AML-193 (cell line): Measurements from ENCODE around the gene CORO2B.
"Not testable (repeated sequence)": the region's sequence is repeated elsewhere in the genome, so short reads cannot be mapped to it uniquely, and the experiment has no call there.

ENCODE experiments used
- DNase-seq, 2 experiments: peaks; one replicate each; lab custom pipeline; 2025; lab: John Stamatoyannopoulos, UW

The CORO2B gene

GRCh38 chr15:68604840-68605478 is 26.2 kb downstream of the CORO2B start:
- not testable (repeated sequence) for DNase-seq

DNA sequence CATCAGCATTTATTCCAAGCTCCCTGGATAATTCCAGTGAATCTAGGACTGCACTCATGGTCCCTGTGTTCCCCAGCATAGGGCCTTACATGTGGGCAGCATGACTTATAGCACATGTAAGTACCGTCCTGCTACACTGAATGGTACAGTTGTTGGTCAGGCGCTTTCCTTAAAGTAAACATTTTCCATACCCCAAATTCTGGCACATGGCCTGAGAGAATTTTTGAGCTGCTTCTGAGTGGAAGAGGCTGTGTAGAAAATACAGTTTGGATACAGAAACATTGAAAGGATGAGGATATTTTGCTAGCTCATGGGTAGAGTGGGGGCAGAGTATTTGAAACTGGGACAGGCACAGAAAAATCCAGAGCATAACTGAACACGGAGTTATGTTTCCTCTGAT is 27.6 kb downstream of the CORO2B start:
- DNase-seq = no peak

DNA sequence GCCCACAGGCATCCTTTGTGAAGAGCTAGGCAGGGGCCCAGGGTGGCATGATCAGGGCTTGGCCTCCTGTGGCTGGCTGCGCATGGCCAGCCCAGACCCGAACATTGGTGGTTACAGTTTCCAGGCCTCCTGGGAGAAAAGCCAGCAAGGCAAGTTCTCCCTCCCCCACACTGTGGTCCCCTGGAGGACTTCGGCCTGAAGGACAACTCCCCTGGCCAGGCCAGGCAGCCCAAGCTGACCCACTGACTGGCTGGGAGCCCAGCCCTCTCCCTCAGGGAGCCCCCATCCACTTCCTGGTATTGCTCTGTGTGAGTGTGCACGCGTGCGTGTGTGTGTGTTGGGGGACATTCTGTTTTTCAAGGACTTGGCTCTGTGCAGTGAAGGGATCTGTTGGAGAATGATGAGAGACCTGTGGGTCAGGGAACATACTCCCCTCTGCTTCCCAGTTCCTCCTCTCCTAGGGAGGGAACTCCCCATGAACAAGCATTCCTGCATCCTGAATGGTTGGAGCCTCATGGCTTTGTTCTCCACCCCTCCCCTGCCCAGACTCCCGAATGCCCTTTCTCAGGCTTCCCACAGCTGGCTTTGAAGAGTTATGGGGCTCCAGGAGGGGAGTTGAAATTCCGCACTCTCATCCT is 29.5 kb downstream of the CORO2B start:
- no peak for DNase-seq

GRCh38 chr15:68608844-68609232 is 30.0 kb downstream of the CORO2B start:
- DNase-seq = no peak

DNA sequence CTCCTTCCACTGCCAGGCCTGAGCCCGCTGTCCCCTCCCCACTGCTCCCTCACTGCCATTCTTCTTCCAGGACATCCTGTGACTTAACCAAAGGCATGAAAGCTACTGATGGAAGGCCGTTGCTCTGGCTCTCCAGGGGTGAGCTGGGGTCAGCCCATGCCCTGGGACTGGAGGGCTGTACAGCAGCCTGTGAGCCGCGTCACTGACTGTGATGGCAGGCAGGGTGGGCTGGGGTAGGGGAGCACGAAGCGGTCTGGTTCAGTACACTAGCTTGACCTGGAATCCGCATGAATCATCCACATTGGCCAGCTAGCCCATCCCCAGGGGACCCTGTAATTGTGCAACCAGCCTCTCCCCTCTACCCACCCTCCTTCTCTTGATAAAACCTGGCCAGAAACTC is 30.8 kb downstream of the CORO2B start:
- no peak for DNase-seq

DNA sequence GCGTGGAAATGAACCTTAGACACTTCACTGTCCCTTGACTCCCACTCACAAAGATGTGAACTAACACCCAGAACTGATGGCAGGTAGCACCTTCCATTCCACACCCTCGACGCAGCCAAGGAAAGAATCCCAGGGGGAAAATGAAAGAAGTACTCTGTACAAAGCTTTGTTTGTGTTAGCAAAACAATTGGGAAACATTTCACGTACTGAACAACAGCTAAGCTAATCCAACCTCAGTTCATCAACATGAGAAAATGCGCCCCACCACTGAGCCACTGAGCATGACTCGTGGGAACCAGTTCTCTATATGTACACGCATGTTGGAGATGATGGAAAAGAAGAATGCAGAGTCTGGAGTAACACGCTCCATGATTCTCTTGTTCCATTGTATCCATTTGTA is 32.0 kb downstream of the CORO2B start:
- no peak for DNase-seq

DNA sequence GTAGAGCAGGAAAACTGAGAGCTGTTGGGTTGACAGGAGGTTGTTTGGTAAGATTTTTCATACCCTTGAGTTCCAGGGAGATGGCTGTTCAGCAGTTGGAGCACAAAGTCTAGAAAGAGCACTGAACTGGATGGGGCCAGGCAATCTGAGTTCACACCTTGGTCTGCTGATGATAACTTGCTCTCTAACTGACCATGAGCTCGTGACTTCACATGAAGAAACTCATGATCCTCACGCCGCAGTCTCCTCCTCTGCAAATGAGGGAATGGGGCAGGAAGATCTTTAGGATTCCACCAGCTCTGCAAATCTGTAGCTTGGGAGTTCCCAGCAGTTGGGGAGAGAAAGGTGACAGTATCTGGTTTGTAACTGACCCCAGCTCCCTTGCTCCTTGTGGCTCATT is 33.7 kb downstream of the CORO2B start:
- DNase-seq = no peak

DNA sequence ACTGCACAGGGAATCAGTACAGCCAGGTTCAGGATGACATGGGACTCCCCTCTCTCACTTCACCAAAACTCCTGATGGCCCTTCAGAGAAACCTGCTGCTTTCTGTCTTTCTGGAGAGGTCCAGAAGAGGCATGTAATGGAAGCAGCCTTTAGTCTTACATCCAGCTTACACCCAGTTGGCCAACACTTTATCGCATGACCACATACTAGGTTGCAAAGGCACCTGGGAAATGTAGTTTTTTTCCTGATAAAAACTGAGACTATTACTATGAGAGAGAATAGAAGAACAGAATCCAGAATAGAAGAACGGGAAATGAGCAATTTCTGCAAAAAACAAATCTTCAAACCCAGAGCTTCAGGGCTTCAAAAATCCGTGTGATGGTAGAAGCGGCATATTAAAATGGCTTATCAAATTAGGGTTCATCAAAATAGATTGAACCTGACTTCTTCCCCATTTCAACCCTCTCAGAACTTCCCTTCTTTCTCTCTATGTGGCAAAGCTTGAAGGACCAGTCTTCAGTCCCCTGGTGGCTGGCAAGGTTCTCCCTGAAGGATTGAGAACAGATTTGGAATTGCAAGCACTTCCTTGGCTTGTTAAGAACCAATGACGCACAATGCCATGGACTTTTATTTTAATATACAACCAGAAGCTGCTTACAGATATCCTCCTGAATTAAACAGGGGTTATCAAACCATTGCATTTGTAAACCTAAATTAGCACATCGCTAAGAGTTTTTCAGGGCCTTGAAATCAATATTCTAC is 34.4 kb downstream of the CORO2B start:
- DNase-seq = no peak

DNA sequence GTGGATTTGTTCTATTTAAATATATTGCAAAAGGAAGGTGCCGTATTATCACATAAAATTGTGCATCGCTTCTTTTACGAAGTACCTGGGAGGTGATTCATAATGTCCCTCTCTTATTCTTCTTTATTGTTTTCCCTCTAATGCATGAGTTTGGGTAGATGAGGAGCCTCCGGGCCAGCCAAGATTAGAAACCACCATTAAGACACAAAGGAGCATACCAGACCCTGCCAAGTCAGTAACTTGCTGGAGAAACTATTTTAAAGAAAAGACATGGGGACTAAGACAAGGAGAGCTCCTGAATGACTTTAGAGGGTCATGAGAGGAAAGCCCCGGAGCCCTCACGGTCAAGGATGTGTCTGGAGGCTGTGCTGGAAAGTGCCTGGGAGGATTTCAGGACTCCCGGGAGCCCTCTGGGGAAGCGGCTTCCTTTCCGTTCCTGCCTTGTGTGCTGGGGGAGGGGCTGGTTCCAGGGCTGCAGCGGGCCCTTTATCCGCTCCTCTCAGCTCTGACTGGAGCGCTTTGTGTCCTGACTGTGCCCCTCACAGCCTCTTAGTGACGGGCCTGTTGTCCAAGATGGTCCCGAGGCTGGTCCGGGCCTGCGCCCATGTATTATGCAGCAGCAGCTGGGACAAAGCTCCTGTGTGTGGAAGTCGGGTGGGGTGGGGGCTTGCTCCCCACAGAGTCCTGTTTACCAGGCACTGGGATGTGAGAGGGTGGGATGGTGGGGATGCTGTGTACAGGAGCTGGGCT is 35.7 kb downstream of the CORO2B start:
- no peak for DNase-seq

- no peak for DNase-seq
Observed at GRCh38 chr15:68615301-68615700, 36.5 kb downstream of the CORO2B start.

GRCh38 chr15:68615811-68616210 is 37.0 kb downstream of the CORO2B start:
- no peak for DNase-seq

- DNase-seq = no peak
Observed at GRCh38 chr15:68616397-68616796, 37.6 kb downstream of the CORO2B start.

DNA sequence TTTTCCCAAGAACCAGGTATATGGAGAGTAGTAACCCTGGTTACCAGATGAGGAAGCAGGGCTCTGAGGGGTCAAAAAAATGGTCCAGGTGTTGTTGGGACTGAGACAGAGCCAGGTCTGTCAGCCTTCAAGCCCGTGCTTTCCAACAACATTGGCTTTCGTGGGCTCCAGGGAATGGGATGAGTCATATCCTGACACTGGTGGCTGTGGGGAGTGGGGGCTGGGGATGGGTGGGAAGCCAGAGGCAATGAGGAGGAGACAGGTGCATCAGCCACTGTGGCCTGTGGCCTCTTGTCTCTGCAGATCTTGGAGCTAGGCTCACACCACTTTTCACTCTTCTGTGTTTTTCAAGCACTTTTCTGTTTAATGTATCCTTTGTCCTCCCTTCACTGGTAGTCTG is 38.2 kb downstream of the CORO2B start:
- DNase-seq = no peak

DNA sequence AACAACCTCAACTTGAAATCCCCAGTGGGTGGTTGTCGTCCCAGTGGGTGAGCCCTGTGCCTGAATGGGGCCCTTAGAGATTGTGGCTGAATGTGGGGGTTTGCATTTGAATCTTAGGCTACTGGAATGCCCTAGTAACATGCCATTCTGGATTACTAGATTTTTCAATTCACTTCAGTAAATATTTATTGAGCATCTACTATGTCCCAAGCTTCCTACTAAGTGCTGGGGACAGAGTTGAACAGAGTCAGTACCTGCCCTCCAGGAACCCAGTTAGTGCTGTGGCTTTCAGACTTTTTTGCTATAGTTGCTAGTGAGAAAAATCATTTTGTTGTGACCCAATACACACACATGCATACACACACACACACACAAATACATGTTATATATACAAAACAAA is 39.0 kb downstream of the CORO2B start:
- no peak for DNase-seq

DNA sequence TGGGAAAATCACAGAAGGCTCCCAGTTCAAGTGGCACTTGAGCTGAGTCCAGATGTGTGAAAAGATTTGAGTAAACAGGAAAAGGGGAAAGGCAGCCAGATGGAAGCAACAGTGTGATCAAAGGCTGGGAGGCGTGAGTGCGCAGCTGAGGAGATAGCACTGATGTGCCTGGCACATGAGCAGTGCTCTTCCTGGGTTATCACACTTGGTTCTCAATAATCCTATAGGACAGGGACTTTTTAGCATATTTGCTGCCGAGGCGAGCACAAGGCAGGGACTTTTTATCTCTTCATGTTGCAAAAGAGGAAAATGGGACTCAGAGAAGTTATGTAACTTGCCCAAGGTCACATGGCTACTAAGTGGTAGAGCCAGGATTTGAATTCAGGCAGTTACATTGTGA is 39.6 kb downstream of the CORO2B start:
- DNase-seq = no peak

GRCh38 chr15:68618908-68619698 is 40.3 kb downstream of the CORO2B start:
- DNase-seq = no peak

DNA sequence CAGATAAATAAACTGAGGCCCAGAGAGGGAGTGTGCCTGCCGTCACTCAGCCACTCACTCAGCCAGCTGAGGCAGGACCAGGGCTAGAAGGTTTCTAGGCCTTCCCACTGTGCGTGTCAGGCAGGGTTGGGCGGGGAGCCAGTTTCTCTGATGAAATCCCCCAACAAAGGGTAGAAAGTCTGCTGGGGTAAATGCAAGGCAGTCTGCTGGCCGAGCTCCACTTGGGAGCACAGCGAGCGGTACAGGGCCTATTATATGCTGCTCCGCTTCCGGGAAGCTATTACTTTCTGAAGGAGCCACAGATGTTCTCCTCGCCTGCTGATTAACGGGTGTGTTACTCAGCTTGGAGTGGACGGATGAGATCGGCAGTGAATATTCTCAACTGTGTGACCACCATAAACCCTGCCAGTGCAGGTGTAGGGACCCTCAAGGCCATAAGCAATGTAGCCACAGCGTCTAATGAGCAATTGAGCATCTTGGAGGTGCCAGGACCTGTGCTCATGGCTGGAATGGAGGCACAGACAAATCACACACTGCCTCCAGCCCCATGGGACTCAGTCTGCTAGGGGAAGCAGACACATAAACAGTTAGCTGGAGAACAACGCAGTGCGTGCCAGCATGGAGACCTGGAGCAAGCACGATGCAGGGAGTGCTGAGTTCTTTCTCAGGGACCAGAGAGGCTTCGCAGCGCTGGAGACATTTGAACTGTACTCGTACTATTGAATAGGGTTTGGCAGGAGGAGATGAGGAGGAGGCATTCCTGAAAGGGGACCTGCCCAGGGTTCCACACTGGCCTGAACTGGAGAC is 42.1 kb downstream of the CORO2B start:
- DNase-seq = no peak

GRCh38 chr15:68621535-68621934 is 42.7 kb downstream of the CORO2B start:
- no peak for DNase-seq

DNA sequence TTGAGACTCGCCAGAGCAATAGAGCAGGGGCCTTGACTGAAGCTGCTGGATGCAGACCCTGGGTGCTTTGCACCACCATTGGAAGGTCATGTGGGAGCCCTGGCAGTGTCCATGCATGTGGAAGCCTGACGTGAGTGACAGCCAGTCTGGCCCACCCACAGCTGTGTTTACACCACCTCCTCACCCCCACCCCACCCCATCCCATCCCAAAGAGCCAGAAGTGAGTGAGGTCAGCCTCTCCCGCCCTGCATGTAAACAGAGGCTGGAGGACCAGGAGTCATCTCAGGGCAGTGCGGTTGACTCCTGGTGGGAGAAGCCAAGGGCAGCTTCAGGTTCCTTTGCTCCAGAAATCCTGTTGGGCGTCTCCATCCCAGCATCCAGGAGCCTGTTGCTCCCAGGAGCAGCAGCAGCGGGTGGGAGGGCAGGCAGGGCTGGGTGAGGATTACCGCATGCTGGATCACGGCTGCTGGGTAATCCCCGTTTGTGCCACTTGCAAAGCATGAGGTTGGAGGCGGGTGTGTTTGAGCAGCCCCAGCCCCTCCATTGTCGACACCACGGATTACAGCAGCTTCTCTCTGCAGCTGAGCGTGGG is 44.6 kb downstream of the CORO2B start:
- no peak for DNase-seq

GRCh38 chr15:68625853-68626252 is 47.1 kb downstream of the CORO2B start:
- DNase-seq = no peak

DNA sequence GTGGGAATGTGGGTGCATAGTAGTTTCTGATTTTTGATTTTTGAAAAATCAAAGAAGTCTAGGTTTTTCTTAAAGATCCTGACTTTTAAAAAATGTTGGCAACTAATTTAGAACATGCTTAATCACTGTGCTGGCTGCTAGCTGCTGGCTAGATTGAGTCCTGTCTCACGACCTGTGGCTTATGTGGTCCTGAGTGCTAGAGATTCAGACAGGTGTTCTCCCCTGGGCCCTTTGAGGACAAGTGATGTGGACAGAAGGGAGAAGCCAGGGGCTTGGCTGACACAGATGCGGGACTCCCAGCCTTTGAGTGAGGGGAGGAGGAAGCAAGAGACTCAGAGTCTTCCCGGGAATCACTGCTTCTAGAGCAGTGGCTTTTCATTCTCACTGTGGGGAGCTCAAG is 47.5 kb downstream of the CORO2B start:
- no peak for DNase-seq
